ENCODE results near the gene KCNIP1. TPM values are rescaled to one million over a fixed set of nuclear protein-coding genes. Genes with fewer than 3 reads are reported as not detected.

Gene KCNIP1
- total RNA-seq, 8 experiments from 2014 or later = 0.80 to 35.0 (median 14.5) TPM; not detected in 2

DNA sequence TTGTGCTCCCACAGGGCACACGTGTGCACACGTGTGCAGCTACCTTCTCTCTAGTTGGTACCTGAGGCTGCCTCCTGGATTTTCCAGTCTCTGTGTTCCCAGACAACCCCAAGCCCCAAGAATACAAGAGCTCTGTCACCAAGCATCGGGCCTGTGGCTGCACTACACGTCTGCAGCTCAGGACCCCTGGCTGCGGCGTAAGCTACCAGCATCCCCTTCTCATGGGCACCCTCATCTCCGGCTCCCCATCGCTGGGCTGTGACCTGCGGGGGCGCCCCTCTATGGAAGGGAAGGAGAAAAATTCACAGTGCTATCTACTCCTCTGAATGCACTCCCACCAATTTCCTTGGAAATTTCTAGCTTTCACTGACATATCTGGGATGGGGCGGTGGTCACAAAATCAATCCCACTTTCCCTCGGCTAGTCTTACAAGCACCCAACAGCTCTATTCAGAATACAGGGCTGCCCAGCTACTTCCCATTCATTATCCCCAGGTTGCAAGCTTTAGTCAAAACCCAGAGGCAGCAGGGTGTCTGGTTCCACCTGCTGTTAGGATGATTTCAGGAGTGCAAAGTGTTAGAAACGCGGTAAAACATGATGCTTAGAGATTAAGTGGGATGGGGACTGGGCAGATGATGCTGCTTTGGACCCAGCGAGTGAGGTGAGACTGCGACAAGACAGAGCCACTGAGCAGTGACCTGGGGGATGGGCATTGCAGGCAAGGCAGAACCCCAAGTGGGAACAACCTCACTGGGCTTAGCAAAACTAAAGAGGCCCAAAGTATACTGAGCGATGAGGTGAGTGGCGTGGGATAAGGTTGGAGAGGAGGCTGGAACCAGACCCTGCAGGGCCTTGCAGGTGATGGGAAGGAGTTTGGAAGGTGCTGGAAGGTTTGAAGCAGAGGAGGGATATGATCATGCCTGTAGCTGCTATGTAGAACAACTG, 121.7 kb downstream of the KCNIP1 start:
- in situ Hi-C loops (cut with MboI; ENCODE audit: low pct_unique_long_range_greater_than_20kb in 2 of 9, low sequenced_read_pairs in 9 of 9, unreplicated experiment in 9 of 9) = loop anchor here in 5 of 9 experiments (10.0 to 25.0 kb wide), 4 partner anchors 162 to 401 kb away; partner anchors contain the start of gene GABRP (in 1 of the 5)

DNA sequence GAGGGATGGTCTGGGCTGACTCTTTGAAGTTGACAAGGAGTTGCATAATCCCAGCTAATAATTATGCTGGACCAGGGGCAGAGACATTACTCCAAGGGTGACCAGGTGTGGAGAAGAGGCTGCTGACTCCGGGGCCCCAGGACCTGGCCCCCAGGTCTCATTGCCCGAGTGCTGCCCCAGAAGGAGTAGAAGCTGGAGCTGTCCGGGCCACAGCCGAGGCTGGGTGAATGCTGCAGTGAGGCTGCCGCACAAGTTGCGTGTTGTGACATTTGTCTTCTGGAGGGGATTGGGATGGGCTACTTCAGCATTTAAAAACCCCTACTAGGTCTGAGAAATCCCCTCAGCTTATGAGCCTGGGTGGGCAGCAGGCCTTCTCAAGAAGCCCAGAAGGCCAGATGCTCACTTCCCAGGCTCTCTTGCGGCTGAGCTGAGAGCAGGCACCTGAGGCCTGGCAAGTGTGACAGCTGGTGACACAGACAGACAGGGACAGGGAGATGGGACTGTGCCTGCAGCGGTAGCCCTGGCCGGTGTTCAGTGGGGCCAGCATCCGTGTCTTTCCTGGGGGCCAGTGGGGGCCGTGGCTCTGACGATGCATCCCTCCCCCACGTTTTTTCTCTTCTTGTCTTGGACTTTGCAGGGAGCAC, 122.8 kb downstream of the KCNIP1 start:
- 60 to 93% (median 80%) methylated on average over 1 to 6 of the region's 13 CpGs; no CpG with 5 or more reads in 3 of the 10 experiments for WGBS, 10 experiments
- Histone ChIP-seq H3K27ac (peak overlapping the region in 1 of 2 donors; percentile 74), H3K4me3 (no peak overlapping the region), H3K4me1 (replicated peaks in 1 of 2) (peaks cover 65 to 69% of the 10 kb centered on the region in 2 donors)
- in situ Hi-C loops (cut with MboI; ENCODE audit: low pct_unique_long_range_greater_than_20kb in 2 of 9, low sequenced_read_pairs in 9 of 9, unreplicated experiment in 9 of 9) = loop anchor here in 5 of 9 experiments (10.0 to 25.0 kb wide), 4 partner anchors 161 to 402 kb away; partner anchors contain the start of gene GABRP (in 1 of the 5)
- ATAC-seq (replicated peaks in 6 of 8) = no peak

More for the DNA sequence above, 121.7 kb downstream of the KCNIP1 start:
- 39 to 81% (median 71%) methylated on average over 1 to 11 of the region's 18 CpGs; no CpG with 5 or more reads in 3 of the 10 experiments for WGBS, 10 experiments
- peak in 4 of 8 experiments; percentile 20 to 29 (median 22) for ATAC-seq (replicated peaks in 6 of 8)
- Histone ChIP-seq H3K4me3 (no peak overlapping the region), H3K27ac (no peak overlapping the region), H3K4me1 (replicated peaks in 1 of 2) (peaks cover 54 to 58% of the 10 kb centered on the region in 2 donors)

DNA sequence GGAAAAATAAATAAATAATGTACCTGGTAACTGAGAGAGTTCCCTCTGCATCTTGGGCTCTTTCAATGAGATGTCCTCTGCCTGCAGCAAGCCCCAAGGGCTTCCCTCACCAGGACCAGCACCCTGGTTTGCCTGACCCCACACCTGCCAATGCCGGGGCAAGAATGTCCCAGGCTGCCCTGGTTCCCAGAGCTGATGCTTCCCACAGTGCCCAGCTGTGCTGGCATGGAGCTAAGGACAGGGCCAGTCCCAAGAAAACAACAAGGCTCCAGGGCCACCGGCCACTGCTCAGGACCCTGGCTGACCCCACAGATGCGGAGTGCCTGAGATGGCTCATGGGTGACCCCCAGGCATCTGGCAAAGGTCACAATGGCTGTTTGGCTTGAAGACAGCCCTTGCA, 123.5 kb downstream of the KCNIP1 start:
- in situ Hi-C loops (cut with MboI; ENCODE audit: low pct_unique_long_range_greater_than_20kb in 2 of 9, low sequenced_read_pairs in 9 of 9, unreplicated experiment in 9 of 9) = loop anchor here in 5 of 9 experiments (10.0 to 25.0 kb wide), 4 partner anchors 160 to 402 kb away; partner anchors contain the start of gene GABRP (in 1 of the 5)

DNA sequence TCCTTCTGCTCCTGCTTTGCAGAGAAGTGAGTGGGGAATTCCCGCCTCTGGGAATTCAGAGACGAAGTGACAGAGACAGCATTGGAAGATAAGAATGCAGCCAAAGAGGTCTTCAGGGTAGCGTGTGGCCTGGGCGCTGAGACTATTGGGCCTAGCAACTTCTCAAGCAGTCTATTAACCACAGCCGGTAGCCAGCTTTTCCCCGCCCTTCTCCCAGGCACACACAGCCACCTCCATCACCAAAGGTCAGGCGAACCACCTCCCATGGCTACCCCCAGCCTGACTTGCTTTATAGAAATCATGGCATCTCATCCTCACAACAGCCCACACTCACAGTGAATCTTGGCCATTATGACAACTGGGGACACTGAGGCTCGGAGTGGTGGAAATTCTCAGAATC, 124.2 kb downstream of the KCNIP1 start:
- 40 to 100% (median 90%) methylated on average over 1 to 7 of the region's 8 CpGs; no CpG with 5 or more reads in 5 of the 10 experiments for WGBS, 10 experiments
- ATAC-seq (replicated peaks in 6 of 8) = no peak
- peaks cover 78 to 81% of the 10 kb centered on the region in 2 donors for H3K4me1 ChIP-seq (replicated peaks in 1 of 2)
- no peak overlapping the region for H3K4me3 ChIP-seq
- in situ Hi-C loops (cut with MboI; ENCODE audit: low pct_unique_long_range_greater_than_20kb in 2 of 9, low sequenced_read_pairs in 9 of 9, unreplicated experiment in 9 of 9) = loop anchor here in 5 of 9 experiments (10.0 to 25.0 kb wide), 4 partner anchors 159 to 403 kb away; partner anchors contain the start of gene GABRP (in 1 of the 5)
- peak overlapping the region; percentile 62 to 74 for H3K27ac ChIP-seq

More for the DNA sequence above, 123.5 kb downstream of the KCNIP1 start:
- Histone ChIP-seq H3K27ac (peak overlapping the region; percentile 62 to 74), H3K4me3 (no peak overlapping the region), H3K4me1 (replicated peaks in 1 of 2) (peaks cover 72 to 76% of the 10 kb centered on the region in 2 donors)
- 80 to 100% methylated on average over 1 to 2 of the region's 3 CpGs; no CpG with 5 or more reads in 8 of the 10 experiments for WGBS, 10 experiments
- ATAC-seq (replicated peaks in 6 of 8) = no peak

DNA sequence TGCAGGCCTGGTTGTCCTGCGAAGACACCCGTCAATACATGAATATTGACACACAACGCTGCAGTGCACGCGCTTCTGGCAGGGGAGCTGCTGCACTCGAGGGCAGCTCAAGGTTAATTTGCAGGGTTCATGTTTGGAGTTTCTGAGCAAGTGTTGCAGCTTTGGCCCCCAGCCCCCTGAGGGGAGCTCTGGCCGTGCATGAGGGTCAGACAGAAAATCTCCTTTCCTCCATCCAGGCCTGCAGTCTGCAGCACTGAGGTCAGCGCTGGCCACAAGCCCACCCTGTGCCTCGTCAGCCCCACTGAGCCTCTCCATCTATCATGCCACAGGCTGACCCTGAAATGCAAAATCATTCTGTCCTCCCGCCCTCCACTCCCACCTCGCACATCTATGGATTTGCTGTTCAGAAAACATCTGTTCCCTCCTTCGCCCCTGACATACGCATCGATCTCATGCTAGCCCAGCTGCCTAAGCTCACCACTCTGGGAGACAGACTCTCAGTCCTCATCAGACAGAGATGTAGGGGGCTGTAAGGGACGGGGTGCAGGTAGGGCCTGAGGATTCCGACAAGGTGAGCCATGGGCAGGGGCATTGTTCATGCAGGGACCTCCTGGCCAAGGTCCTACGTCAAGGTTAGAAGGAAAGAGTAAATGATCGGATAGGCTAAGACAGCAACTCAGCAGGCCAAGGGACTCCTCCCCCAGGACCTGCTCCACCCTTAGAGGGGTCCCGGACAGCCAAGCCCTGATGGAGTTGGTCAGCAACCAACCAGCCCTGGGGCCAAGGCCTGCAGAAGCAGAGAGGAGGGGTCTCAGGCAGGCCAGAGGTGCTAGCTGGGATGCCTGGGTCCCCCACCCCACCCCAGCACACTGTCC, 125.1 kb downstream of the KCNIP1 start:
- ATAC-seq (replicated peaks in 6 of 8) = peak in 5 of 8 experiments; percentile 14 to 70 (median 61)
- no peak overlapping the region for H3K4me3 ChIP-seq
- peak overlapping the region; percentile 62 to 80 for H3K27ac ChIP-seq
- in situ Hi-C loops (cut with MboI; ENCODE audit: low pct_unique_long_range_greater_than_20kb in 2 of 9, low sequenced_read_pairs in 9 of 9, unreplicated experiment in 9 of 9) = loop anchor here in 5 of 9 experiments (10.0 to 25.0 kb wide), 4 partner anchors 158 to 404 kb away; partner anchors contain the start of gene GABRP (in 1 of the 5)
- WGBS, 10 experiments = 40 to 83% (median 55%) methylated on average over 1 to 6 of the region's 19 CpGs; no CpG with 5 or more reads in 2 of the 10 experiments
- peaks cover 83 to 87% of the 10 kb centered on the region in 2 donors for H3K4me1 ChIP-seq (replicated peaks in 1 of 2)

DNA sequence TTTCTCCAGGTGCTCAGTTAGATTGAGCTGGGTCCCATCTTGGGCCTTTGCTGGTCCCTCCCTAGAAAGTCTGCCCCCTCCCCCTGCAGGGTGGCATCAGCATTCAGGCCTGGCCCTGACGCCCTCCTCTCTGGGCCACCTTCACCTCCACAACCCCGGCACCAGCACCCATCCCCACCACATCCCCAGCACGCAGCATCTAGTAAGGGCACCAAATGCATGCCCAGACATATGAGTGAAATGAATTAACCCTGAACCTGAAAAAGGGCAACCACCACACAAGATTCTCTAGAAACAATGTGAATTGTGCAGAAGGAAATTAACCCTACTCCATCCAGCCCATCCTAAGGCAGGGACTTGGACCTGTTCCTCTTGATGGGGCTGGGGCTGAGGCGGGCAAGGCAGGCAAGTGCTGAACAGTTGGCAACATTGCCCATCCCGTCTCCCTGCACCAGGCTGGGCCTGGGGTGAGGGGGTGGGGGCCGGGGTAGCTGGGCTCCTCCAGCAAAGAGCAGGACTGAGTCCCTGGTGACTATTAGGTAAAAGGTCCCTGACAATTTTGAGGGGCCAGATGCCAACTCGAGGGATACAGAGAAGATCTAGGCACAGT, 125.9 kb downstream of the KCNIP1 start:
- WGBS, 10 experiments = 60 to 100% (median 80%) methylated on average over 1 to 2 of the region's 7 CpGs; no CpG with 5 or more reads in 5 of the 10 experiments
- Histone ChIP-seq H3K4me1 (replicated peaks in 1 of 2) (peaks cover 90 to 93% of the 10 kb centered on the region in 2 donors), H3K4me3 (no peak overlapping the region), H3K27ac (peak overlapping the region; percentile 54 to 80)
- no peak for ATAC-seq (replicated peaks in 6 of 8)
- in situ Hi-C loops (cut with MboI; ENCODE audit: low pct_unique_long_range_greater_than_20kb in 2 of 9, low sequenced_read_pairs in 9 of 9, unreplicated experiment in 9 of 9) = loop anchor here in 5 of 9 experiments (10.0 to 25.0 kb wide), 4 partner anchors 158 to 405 kb away; partner anchors contain the start of gene GABRP (in 1 of the 5)

DNA sequence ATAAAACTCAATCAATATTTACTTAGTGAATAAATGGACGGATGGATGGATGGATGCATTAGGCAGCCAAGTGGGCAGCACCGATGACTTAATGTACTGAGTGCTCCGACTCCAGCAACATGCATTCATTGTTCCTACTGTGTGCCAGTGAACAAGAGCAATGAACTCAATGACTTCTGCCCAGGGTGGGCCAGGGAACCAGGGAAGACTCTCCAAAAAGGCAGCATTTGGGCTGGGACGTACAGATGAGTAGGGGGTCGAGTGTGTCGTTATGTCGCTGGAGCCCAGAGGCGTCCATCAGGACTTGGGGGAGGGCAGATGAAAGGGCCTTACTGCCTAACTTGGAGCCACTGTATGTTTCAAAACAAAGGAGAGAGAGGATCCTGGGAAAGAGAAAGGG, 126.4 kb downstream of the KCNIP1 start:
- peaks cover 85 to 88% of the 10 kb centered on the region in 2 donors for H3K4me1 ChIP-seq (replicated peaks in 1 of 2)
- WGBS, 10 experiments = 80 to 98% (median 89%) methylated on average over 2 to 8 of the region's 8 CpGs; no CpG with 5 or more reads in 2 of the 10 experiments
- no peak overlapping the region for H3K27ac ChIP-seq
- no peak for ATAC-seq (replicated peaks in 6 of 8)
- in situ Hi-C loops (cut with MboI; ENCODE audit: low pct_unique_long_range_greater_than_20kb in 2 of 9, low sequenced_read_pairs in 9 of 9, unreplicated experiment in 9 of 9) = loop anchor here in 2 of 9 experiments (25.0 kb wide), 2 partner anchors 157 to 193 kb away; partner anchors contain the start of gene GABRP (in 1 of the 2)
- H3K4me3 ChIP-seq = no peak overlapping the region

DNA sequence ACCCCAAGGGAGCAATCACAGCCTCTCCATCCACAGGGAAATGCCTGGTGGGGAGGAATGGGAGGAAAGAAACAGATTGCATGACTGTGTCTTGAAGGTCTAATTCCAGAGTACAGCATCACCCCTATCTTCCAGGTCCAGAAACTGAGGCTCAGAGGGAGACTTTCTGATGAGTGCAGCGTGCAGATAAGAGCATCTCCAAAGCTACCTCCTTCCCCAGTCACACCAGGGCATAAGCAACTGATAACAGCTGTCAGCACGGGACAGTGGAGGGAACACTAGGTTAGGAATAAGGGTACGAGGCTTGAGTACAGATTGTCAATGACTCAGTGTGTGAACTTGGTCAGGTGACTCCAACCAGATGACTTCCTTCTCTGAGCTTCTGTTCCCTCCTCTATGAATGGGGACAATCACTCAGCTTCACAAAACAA, 126.9 kb downstream of the KCNIP1 start:
- peak in 3 of 8 experiments; percentile 7 to 10 (median 9) for ATAC-seq (replicated peaks in 6 of 8)
- Histone ChIP-seq H3K4me3 (no peak overlapping the region), H3K4me1 (replicated peaks in 1 of 2) (peaks cover 80 to 83% of the 10 kb centered on the region in 2 donors), H3K27ac (no peak overlapping the region)
- in situ Hi-C loops (cut with MboI; ENCODE audit: low pct_unique_long_range_greater_than_20kb in 2 of 9, low sequenced_read_pairs in 9 of 9, unreplicated experiment in 9 of 9) = loop anchor here in 2 of 9 experiments (25.0 kb wide), 2 partner anchors 157 to 193 kb away; partner anchors contain the start of gene GABRP (in 1 of the 2)
- WGBS, 10 experiments = 48 to 50% methylated on average over 2 of the region's 3 CpGs; no CpG with 5 or more reads in 8 of the 10 experiments

DNA sequence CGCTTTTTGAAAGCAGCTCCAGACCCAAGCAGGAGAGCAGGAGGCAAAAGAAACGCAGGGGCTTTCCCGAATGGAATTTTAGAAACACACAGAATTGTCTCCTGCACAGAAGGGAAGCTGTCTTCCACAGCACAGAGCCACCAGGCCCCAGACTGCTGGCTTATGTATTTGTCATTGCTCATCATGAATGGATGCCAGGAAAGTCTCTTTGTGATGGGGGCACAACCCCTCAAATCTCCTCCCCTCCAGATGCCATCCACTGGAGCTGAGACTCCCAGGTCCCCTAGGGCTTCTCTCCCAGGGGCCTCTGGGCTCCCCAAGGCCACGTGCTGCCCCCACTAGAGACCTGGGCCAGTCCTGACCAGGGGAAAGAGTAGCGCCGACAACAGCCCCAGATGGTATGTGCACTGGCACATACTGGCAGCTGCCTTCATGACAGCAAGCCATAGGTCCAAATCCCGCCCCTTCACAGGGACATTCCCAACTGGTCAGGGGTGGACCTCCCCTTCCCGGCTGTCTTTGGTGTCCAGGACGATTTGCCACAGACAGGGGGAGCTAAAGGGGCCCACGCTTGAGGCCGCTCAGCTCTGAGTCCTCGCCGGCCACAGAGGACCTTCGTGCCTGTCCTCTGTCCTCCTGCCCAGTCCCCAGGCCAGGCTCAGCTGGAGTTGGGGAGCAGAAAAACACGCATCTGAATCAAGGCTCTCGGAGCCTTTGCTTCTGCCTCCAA, 127.8 kb downstream of the KCNIP1 start:
- H3K27ac ChIP-seq = no peak overlapping the region
- 0 to 93% (median 59%) methylated on average over 1 to 10 of the region's 16 CpGs; no CpG with 5 or more reads in 5 of the 10 experiments for WGBS, 10 experiments
- H3K4me3 ChIP-seq = no peak overlapping the region
- ATAC-seq (replicated peaks in 6 of 8) = peak; percentile 11 to 48 (median 18)
- in situ Hi-C loops (cut with MboI; ENCODE audit: low pct_unique_long_range_greater_than_20kb in 2 of 9, low sequenced_read_pairs in 9 of 9, unreplicated experiment in 9 of 9) = loop anchor here in 2 of 9 experiments (25.0 kb wide), 2 partner anchors 156 to 194 kb away; partner anchors contain the start of gene GABRP (in 1 of the 2)
- H3K4me1 ChIP-seq (replicated peaks in 1 of 2) = peaks cover 71 to 74% of the 10 kb centered on the region in 2 donors

DNA sequence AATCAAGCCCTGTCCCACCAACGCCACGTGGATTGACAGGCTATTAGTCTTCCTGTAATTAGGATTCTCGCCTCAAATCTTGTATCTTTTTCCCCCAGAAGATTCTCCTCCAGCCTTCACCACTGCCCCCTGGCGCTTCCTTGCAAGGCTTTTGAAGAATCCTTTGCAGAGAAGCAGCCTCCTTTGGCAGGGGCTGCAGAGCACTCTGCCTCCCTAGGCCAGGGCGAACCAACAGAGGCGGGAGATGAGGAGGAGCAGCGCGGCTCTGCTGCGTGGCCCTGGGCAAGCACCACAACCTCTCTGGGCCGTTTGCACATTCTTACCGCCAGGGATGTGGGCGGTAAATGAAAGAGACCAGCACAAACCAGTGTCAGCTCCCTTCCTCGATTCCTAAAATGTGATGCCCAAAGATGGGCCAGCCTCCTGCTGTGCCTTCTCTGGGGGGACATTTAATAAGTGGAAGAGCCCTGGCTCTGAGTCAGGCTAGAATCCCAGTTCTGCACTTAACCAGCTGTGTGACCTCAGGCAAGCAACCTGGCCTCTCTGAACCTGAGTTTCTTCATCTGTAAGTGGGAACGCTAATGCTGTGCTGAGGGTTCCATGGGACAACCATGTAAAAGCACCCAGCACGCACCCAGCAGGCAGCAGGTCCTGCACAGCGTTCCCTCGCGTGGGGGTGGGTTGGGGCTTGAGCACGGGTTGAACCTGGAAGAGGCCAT, 128.6 kb downstream of the KCNIP1 start:
- in situ Hi-C loops (cut with MboI; ENCODE audit: low pct_unique_long_range_greater_than_20kb in 2 of 9, low sequenced_read_pairs in 9 of 9, unreplicated experiment in 9 of 9) = loop anchor here in 2 of 9 experiments (25.0 kb wide), 2 partner anchors 155 to 195 kb away; partner anchors contain the start of gene GABRP (in 1 of the 2)
- H3K4me3 ChIP-seq = peak overlapping the region in 1 of 5 donors; percentile 37
- peaks cover 65 to 66% of the 10 kb centered on the region in 2 donors for H3K4me1 ChIP-seq (replicated peaks in 1 of 2)
- ATAC-seq (replicated peaks in 6 of 8) = peak in 2 of 8 experiments; percentile 2 to 4
- peak overlapping the region in 1 of 2 donors; percentile 66 for H3K27ac ChIP-seq
- WGBS, 10 experiments = 0 to 78% (median 40%) methylated on average over 1 to 7 of the region's 19 CpGs; no CpG with 5 or more reads in 1 of the 10 experiments

All from motor neuron (in vitro differentiated cells).